ENCODE results near the gene ERMARD.

DNA sequence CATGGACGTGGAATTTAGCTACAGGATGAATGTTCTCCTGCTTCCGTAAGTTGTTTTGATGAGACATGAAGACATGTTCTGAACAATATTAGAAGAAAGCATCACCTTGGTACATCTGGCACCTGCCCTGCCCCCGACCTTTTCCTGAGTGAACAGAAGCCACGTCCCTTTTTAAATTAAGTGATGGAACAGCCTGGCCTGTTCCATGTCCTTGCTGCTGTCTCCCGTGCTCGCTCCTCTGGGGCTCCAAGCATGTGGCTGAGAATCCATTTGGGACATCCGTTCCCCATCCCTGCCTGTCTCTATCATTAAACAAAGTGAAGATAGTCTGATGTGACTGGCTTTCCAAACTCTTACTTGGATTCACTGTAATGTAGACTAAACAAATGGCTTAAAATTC is 36.4 kb downstream of the ERMARD start:
- TF ChIP-seq GATA3 (IDR thresholded peaks at IDR 0.05; ENCODE audit: low read depth, low read length) (no peak), GATA2 (IDR thresholded peaks at IDR 0.05; ENCODE audit: low read depth, low read length) (no peak)
